GM19372 (cell line): ENCODE measurements around the gene SH3PXD2B.
"Not testable (repeated sequence)": the region's sequence is repeated elsewhere in the genome, so short reads cannot be mapped to it uniquely, and the experiment has no call there.

ENCODE experiments used
- ATAC-seq: cut with Tn5 transposase; IDR thresholded peaks from one replicate; pipeline ENCODE4 v1.9.1; 2021; ENCODE audit warnings: mild to moderate bottlenecking, low read depth, moderate library complexity; ENCODE audit not compliant: unreplicated experiment

SH3PXD2B gene

DNA sequence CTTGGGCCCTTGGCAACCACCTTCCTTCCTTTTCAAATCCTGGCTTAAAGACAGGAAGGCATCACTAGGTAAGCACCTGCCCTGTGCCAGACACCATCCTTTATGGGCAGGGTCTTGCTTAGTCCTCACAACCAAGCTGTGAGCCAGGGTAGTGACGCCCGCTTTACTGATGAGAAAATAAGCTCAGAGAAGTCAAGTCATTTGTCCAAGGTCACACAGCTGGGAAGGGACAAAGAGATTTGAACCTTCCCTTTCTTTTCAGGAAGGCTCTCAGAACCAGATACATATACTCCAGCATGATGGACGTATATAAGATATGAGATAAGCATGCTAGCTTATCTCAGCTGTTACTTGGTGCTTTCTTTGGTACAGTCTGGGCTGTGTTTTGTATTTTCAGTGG lies 76.9 kb downstream of the SH3PXD2B start:
- no peak for ATAC-seq

DNA sequence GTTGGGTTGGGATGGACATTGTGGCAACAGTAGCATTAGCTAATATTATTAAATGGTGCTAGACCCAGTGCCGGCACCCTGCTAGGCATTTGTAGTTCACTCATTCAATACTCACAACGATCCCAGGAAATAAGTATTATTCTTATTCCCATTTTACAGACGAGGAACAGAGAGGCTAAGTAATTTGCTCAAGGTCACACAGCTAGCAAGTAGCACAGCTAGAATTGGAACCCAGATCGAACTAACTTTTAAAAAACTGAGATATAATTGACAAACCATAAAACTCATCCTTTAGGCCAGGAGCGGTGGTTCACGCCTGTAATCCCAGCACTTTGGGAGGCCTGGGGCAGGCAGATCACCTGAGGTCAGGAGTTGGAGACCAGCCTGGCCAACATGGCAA lies 79.5 kb downstream of the SH3PXD2B start:
- no peak for ATAC-seq

DNA sequence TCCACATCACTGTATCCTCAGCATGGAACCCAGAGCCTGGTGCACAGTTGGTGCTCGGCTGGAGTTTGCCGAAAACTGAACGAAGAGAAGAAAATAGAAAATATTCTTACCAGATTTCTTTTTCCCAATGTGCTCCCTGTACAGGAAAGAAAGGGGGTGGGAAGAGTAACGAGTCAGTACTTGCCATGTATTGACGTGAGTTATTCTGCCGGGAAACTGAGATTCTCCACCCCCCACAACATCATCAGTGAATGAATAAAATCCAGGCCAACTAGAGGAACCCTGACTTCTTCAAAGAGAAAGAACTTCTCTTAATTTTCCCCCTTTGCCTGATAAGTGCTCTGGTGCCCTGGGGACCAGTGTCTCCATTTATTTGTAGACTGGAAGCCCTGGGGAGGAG lies 80.6 kb downstream of the SH3PXD2B start:
- ATAC-seq = no peak

DNA sequence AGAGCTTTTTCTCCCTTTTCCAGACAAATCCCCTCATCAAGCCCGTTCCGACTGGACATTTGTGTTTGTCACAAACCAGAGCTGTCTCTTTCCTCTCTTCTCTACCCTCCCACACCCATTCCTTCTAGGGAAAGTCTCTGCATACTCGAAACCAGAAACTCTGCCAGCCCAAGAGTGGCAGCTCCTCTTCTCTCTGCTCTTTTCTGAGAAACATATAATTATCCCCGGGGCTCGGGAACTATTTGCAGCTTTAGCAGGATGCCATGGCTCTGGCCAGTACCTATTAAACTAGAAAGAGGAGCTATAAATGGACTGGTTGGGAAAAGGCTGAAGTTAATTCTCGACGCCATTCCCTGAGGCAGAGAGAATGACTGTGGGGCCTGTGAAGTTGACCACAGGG lies 82.6 kb downstream of the SH3PXD2B start:
- ATAC-seq = no peak

DNA sequence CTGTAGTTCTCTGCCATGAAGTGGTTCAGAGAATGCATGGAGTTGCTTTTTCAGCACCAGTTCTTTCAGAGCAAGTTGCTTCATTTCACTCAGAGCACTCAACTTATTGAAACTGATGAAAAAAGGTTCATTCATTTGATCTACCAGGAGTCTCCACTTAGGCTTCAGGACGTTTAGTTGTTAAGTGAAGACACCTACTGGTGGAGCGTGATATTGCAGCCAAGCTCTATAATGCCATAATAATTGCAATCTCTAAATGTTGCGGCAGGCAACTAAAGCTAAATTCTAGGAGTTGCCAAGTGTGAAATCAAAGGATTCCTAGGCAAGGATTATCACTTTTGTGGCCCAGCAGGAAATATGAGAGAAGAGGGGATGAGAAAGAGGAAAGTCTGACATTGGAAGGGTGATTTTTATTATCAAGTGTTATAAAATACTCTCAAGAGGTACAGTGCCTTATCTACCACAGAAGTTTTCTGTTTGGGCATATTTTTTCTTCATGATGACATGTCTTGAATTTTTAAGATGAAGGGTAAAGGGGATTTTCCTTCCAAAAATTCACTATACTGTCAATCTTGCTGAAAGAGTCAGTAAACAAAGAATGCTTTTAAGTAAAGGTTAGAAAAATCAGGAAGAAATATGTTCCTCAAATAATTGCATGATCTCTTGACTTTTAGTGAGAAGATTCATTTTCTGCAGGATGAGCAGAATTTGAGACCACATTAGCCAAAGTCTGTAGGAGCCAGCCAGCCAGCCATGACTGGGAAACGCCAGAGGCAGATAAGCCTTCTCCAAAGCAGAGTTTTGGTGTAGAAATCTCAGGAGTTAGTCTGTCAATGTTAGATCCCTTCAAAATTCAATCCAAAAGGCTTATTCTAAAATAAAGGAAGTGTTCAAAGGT lies 83.4 kb downstream of the SH3PXD2B start:
- no peak for ATAC-seq

DNA sequence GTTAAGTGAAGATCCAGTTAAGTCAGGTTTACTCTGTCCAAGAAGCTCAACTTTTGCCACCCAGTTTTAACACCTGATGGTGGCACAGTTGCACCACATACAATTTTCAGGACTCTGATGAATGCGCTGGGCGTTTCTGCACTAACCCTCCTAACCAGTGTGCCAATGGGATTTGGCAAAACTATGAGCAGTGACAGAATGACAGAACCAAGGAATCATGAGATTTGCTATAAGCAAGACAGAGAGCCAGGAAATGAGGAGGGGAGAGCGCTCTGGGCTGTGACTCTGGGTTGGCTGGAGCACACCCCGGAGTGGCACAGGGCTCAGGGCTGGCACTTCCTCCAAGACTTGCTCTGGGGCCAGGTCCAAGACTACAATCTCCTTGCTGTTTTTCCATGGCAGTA lies 84.1 kb downstream of the SH3PXD2B start:
- ATAC-seq = no peak

DNA sequence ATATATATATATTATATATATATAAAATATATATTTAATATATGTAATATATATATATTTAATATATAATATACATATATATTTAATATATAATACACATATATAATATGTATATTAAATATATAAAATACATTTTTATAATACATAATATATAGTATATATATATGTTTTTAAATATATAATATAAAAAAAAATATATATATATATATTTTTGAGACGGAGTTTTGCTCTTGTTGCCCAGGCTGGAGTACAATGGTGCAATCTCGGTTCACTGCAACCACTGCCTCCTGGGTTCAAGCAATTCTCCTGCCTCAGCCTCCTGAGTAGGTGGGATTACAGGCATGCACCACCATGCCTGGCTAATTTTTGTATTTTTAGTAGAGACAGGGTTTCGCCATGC lies 85.6 kb downstream of the SH3PXD2B start:
- ATAC-seq = not testable (repeated sequence)

DNA sequence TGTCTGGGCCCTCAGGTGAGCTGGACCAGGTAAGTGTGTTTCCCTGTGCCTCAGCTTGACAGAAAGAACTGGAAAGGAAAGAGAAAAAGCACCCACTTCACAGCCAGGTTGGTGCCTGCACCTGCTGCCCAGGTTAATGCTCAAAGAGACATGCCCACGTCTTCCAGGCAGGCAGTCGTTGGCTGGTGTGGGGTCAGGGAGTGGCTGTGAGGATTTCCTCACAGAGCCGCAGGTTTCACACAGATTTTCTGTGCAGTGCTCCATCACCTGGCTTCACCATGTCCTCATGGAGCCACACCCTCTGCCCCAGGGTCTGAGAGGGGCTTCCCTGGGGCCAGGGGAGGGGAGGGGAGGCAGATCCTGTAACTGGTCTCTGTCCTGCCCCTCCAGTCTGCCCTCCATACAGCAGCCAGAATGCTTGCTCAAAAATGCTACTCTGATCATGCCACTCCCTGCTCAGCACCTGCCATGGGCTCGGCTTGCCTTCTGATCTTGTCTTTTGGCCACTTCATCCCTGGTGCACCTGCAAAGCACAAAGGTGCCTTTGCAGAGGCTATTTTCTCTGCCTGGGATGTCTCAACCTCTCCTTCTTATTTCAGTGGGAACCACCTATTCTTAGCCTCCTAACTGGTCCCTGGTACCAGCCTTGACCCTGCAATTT lies 88.2 kb downstream of the SH3PXD2B start:
- ATAC-seq = no peak

DNA sequence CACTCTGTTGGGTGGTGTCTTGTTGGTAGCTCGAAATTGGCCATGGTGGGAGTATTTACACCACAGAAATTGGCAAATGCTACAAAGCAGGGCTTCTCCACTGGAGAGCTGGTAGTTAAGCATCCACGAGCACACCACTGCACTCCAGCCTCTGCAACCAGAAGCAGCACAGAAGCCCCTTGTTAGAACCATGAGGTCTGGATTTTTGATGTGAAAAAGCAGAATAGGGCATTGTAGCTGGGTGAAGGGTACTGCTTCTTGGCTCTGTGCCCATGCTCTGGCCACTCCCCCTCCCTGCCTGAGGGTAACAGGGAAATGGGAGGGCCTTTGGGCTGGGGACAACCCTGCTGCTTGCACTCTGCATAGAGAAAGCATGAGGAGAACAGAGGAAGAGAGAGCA lies 89.6 kb downstream of the SH3PXD2B start:
- ATAC-seq = no peak

DNA sequence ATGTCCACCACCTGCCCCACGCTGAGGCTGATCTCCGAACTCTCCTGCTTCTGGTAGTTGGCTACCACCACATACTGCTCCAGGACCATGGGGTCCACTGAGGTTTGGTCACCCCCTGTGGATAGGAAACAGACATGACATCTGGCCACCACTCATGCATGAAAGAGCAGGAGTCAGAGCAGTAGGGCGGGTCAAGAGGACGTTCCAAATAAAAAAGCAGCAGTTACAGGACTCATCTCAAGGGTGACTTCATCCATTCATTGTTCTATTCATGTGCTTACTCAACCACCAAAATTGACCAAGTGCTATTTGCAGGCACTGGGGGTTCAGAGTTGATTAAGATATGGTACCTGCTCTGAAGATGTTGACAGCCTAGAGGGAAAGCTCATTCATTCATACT lies 91.6 kb downstream of the SH3PXD2B start:
- no peak for ATAC-seq

DNA sequence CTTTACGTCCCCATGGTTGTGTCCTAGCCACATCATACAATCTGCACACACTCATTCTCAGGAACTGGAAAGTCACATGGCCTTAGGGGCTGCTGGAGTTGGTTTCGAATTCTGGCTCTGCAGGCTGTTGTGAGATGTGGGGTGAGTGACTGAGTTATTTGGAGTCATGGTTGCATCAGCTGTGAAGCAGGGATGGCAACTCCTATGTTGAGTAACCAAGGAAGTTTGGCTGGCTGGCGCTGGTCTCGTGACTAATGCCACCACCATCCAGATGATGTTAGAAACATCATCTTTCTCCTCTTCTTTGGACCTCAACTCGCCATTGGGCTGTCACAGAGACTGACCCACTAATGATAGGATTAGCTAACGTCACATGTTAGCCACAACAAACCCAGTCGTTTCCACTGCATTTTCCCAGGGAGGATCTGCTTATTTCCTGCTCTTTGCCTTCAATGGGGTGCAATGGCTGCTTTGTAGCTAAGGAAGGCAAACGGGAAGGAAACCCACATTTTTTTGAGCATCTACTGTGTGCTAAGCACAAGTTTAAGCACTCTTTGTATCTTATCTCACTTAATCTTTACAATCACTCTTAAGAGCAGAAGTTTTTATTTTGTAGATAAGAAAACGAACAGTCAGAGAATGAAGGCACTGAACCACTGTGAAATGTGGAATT lies 92.6 kb downstream of the SH3PXD2B start:
- no peak for ATAC-seq

DNA sequence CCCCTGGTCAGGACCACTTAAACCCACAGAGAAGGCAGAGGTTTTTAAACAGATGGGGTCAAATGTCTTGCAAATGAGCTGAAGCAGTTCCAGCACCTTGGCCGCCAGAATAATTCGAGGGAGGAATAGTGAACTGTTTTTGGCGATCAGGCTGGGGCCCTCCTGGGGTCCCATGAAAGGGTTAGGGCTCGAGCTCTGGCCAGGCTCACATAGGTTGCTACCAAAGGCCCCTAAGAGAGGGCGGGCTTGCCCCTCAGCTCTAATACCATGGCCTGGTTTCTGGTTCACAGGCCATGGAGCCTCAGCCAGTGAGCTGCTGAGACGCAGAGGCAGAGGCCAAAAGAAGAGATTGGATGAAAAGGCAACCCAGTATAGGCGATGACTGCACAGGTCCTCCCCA lies 96.0 kb downstream of the SH3PXD2B start:
- no peak for ATAC-seq

DNA sequence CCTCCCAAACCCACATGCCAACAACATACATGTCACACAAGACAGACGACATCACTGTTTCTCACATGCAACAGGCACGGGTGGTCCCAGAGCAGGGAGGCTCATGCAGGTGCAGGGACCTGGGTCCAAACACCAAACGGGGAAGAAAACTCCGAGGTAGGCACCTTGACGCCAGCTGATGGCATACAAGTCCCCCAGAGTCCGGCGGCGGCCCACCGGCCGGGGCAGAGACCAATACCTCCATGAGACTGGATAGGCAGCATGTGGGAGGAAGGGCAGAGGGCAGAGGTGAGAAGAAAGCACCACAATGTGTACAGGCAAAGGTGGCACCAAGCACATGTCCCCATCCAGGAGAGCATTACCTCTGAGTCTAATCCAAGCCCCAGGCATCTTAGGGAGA lies 97.8 kb downstream of the SH3PXD2B start:
- no peak for ATAC-seq

DNA sequence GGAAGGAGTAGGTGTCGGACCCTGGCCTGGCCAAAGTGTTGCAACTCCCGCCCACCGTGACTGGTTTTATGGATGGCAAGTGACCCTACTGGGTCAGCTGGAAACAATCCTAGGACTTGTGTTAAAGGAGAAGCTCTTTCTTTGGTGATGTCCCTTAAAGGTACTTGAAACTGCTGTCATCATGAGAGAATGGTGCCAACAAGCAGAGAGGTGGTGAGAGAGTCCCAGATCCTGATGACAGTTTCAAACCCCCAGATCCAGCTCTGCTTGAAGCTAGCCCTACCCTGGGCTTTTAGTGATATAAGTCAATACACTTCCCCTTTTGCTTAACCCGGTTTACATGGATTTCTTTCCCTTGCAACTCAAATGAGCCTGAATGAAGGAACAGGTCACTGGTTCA lies 98.3 kb downstream of the SH3PXD2B start:
- no peak for ATAC-seq

DNA sequence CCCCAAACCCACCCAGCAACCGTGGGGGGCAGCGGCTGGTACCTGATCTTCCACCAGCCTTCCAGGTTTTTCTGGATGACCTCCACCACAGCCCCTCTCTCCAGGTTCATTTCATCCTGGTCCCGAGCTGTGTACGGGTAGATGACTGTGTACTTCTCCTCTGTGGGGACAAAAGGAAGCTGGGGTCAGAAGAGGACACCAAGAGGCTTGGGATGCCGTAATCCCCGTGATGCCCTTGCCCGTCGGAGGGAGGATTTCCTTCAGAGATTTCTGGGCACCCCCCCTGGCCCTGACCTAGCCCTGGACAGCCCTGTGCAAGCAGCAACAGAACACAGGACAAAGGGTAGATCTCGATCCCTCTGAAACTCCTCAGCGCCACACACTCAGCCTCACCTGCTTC lies 100.5 kb downstream of the SH3PXD2B start:
- no peak for ATAC-seq

DNA sequence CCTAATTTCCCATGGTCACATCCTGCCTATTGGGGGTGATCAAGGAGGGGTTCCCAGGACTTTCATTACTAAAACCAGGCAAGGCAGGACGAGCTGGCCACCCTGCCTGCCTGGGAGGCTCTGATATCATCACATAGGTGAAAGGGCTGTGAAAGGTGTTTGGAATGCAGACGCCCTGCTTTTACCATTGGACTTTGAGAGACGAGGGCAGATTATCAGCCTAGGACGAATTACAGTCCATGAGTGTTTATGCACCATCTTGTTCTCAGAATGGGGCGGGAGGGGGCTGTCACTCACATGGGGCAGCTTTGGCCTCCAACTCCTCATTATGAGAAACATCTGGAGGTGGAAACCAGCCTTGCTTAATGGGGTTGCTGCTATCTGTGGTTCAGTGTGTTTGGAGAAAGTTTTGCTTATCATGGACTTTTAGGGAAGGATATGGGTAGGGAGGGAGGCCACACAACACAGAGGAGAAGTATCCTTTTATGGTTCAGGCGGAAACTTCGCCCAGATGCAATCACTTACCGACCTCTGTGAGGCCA lies 101.0 kb downstream of the SH3PXD2B start:
- no peak for ATAC-seq

DNA sequence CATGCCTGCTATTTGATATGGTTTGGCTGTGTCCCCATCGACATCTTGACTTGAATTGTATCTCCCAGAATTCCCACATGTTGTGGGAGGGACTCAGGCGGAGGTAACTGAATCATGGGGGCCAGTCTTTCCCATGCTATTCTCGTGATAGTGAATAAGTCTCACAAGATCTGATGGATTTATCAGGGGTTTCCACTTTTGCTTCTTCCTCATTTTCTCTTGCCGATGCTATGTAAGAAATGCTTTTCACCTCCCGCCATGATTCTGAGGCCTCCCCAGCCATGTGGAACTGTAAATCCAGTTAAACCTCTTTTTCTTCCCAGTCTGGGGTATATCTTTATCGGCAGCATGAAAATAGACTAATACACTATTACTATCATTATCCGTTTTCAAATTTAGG lies 101.8 kb downstream of the SH3PXD2B start:
- ATAC-seq = not testable (repeated sequence)

DNA sequence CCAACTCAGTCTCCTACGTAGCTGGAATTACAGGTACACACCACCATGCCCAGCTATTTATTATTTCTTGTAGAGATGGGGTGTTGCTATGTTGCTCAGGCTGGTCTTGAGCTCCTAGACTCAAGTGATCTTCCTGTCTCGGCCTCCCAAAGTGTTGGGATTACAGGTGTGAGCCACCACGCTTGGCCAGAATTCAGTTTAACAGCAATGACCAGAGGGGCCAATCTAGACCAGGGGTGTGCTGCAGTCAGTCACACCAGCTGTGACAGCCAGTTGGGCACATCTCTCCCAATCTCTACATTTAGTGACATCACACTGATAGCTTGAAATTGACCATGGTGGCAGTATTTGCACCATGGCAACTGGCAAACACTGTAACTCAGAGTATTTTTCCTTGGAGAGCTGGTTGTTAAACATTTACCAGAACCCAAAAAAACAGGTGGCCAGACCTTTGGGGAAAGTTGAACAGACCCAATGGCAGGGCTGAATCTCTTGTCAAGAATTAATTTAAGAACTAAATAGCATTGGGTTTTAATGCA lies 103.0 kb downstream of the SH3PXD2B start:
- ATAC-seq = no peak

DNA sequence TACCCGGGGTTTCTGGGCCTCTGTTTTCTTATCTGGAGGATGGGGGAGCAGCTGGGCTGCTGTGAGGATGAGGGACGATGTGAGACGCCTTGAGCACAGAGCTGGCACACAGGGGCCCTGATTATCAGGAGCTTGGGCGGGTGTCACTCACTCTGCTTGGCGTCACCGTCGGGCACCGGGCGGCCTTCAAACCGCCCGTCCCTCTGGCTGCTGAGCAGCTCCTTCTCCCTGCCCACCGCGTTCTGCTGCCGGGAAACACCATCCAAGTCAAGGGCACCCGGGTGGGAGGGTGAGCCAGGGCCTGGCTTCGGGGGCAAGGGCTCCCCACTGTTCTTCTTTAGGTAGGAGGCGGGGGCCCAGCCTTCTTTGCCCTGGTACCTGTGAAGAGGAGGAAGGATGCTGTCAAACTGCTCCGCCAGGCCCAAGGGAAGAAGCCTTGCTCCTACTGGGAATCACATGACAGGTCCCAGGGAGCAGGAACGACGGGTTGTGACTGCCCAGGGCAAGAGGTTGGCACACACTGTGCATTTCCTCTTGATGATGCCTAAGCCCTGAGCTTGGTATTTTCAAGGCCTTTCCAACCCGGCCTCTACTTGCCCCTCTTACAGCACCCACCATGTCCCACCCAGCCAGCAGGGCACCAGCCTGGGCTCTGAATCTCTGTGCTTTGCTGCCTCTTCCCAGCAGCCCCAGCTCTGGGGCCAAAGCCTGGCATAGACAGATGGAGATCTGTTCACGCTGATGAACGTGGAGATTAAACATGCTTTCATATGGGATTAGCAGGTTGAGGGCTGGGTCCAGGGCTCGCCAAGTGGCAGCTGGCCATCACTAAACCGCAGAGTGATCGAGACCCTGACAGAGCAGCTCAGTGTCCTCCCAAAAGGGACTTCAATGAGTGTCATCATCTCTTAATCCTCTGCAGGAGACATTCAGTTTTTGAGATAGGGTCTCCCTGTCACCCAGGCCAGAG lies 103.8 kb downstream of the SH3PXD2B start:
- no peak for ATAC-seq

DNA sequence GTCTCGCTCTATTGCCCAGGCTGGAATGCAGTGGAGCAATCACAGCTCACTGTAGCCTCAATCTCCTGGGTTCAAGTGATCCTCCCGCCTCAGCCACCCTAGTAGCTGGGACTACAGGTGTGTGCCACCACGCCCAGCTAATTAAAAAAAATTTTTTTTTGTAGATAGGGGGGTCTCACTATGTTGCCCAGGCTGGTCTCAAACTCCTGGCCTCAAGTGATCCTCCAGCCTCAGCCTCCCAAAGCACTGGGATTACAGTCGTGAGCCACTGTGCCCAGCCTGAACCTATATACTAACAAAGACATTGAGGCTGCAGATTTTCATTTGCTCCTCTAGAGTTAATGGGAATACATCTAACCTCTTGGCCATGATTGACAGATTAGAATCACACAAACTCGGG lies 105.6 kb downstream of the SH3PXD2B start:
- ATAC-seq = not testable (repeated sequence)
